ENCODE results near the gene SGSH. TPM values are rescaled to one million over a fixed set of nuclear protein-coding genes. Genes with fewer than 3 reads are reported as not detected.
"Not testable (repeated sequence)": the region's sequence is repeated elsewhere in the genome, so short reads cannot be mapped to it uniquely, and the experiment has no call there.

SGSH gene
- total RNA-seq, 1 donor from 2014 or later = 71.0 TPM

- TF ChIP-seq CTCF (IDR thresholded peaks at IDR 0.05) = no peak
- no peak overlapping the region for H3K27ac Mint-ChIP-seq (ENCODE audit: unreplicated experiment)
- peaks cover 3% of the 10 kb centered on the region for H3K4me1 Mint-ChIP-seq (ENCODE audit: unreplicated experiment)
- no peaks in the 10 kb centered on the region for H3K9me3 Mint-ChIP-seq (ENCODE audit: unreplicated experiment)
- H3K36me3 Mint-ChIP-seq (ENCODE audit: unreplicated experiment) = no peaks in the 10 kb centered on the region
- DNase-seq (ENCODE audit: extremely low spot score, unreplicated experiment) = no peak
- no peaks in the 10 kb centered on the region for H3K27me3 Mint-ChIP-seq (ENCODE audit: unreplicated experiment)
- H3K4me3 Mint-ChIP-seq (ENCODE audit: unreplicated experiment) = no peak overlapping the region
These were observed 17.9 kb downstream of the SGSH start for GRCh38 chr17:80202197-80202596.

- Mint-ChIP-seq H3K9me3 (ENCODE audit: unreplicated experiment) (no peaks in the 10 kb centered on the region), H3K4me1 (ENCODE audit: unreplicated experiment) (peaks cover 3% of the 10 kb centered on the region), H3K36me3 (ENCODE audit: unreplicated experiment) (no peaks in the 10 kb centered on the region), H3K27ac (ENCODE audit: unreplicated experiment) (no peak overlapping the region), H3K4me3 (ENCODE audit: unreplicated experiment) (no peak overlapping the region), H3K27me3 (ENCODE audit: unreplicated experiment) (no peaks in the 10 kb centered on the region)
- no peak for DNase-seq (ENCODE audit: extremely low spot score, unreplicated experiment)
- no peak for TF ChIP-seq CTCF (IDR thresholded peaks at IDR 0.05)
These were observed 18.7 kb downstream of the SGSH start for GRCh38 chr17:80201446-80201845.

GRCh38 chr17:80199295-80199694 is 20.8 kb downstream of the SGSH start:
- H3K36me3 Mint-ChIP-seq (ENCODE audit: unreplicated experiment); H3K27ac Mint-ChIP-seq (ENCODE audit: unreplicated experiment); H3K27me3 Mint-ChIP-seq (ENCODE audit: unreplicated experiment); H3K4me3 Mint-ChIP-seq (ENCODE audit: unreplicated experiment); H3K9me3 Mint-ChIP-seq (ENCODE audit: unreplicated experiment); H3K4me1 Mint-ChIP-seq (ENCODE audit: unreplicated experiment); DNase-seq (ENCODE audit: extremely low spot score, unreplicated experiment): not testable (repeated sequence)

GRCh38 chr17:80198144-80198661 is 21.9 kb downstream of the SGSH start:
- Mint-ChIP-seq H3K27ac (ENCODE audit: unreplicated experiment) (no peak overlapping the region), H3K4me3 (ENCODE audit: unreplicated experiment) (no peak overlapping the region), H3K36me3 (ENCODE audit: unreplicated experiment) (no peaks in the 10 kb centered on the region), H3K27me3 (ENCODE audit: unreplicated experiment) (no peaks in the 10 kb centered on the region), H3K9me3 (ENCODE audit: unreplicated experiment) (no peaks in the 10 kb centered on the region), H3K4me1 (ENCODE audit: unreplicated experiment) (peaks cover 10% of the 10 kb centered on the region)
- no peak for TF ChIP-seq CTCF (IDR thresholded peaks at IDR 0.05)
- DNase-seq (ENCODE audit: extremely low spot score, unreplicated experiment) = no peak

- no peak for DNase-seq (ENCODE audit: extremely low spot score, unreplicated experiment)
- no peak for TF ChIP-seq CTCF (IDR thresholded peaks at IDR 0.05)
- Mint-ChIP-seq H3K27ac (ENCODE audit: unreplicated experiment) (no peak overlapping the region), H3K36me3 (ENCODE audit: unreplicated experiment) (no peaks in the 10 kb centered on the region), H3K9me3 (ENCODE audit: unreplicated experiment) (no peaks in the 10 kb centered on the region), H3K4me3 (ENCODE audit: unreplicated experiment) (no peak overlapping the region), H3K4me1 (ENCODE audit: unreplicated experiment) (peaks cover 20% of the 10 kb centered on the region), H3K27me3 (ENCODE audit: unreplicated experiment) (no peaks in the 10 kb centered on the region)
These were observed 23.5 kb downstream of the SGSH start for GRCh38 chr17:80196652-80197051.
